PFSK-1 (cell line): Measurements from ENCODE around the gene ATRNL1.

Experiments
- FOXP2 ChIP-seq: optimal IDR thresholded peaks from 2 replicates; pipeline ENCODE3; 2011; ENCODE audit warnings: borderline replicate concordance, control low read depth, inconsistent platforms; ENCODE audit not compliant: insufficient read depth; ENCODE audit errors: extremely low read length, extremely low read depth
- POLR2AphosphoS5 ChIP-seq: IDR thresholded peaks from 2 replicates; pipeline ENCODE4 v1.6.1; 2012; ENCODE audit warnings: low read depth, mild to moderate bottlenecking, control low read depth, low read length, moderate library complexity
- SIN3A ChIP-seq: IDR thresholded peaks from 2 replicates; pipeline ENCODE4 v1.6.1; 2012; ENCODE audit warnings: mild to moderate bottlenecking, low read length, moderate library complexity, borderline replicate concordance; ENCODE audit not compliant: insufficient read depth
- TAF1 ChIP-seq: IDR thresholded peaks from 2 replicates; pipeline ENCODE4 v1.6.1; 2012; ENCODE audit warnings: low read length, control low read depth, borderline replicate concordance; ENCODE audit not compliant: insufficient read depth
- TF ChIP-seq, protein P1 (sequence below), 2 experiments: IDR thresholded peaks; 2 replicates each; pipeline versions ENCODE4 v1.6.1 to v1.8.0; 2011 to 2012; ENCODE audit warnings: low read depth in 2 of 2, low read length in 2 of 2, control low read depth in 1 of 2, inconsistent platforms in 1 of 2, mild to moderate bottlenecking in 1 of 2, moderate library complexity in 1 of 2; ENCODE audit not compliant: insufficient read depth in 1 of 2

The ATRNL1 gene

DNA sequence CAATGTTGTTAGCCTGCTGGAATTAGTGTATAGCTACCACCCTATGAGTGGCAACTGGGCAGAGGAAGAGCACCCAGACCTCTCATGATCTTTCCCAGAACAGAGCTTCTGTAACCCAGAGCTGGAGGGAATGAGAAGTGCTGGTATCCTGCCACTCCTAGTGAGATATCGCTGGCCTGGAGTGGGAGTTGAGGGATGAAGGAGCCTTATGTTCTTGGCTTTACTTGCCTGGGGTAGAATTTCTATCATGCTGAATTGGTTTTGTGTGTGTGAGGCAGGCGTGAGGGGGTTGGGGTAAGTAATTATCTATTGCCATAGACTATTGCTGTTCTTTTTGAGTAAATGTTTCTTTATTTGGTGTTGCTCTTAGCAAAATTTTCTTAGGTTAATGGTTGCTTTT is 146.6 kb downstream of the ATRNL1 start:
- TF ChIP-seq, protein P1, sequence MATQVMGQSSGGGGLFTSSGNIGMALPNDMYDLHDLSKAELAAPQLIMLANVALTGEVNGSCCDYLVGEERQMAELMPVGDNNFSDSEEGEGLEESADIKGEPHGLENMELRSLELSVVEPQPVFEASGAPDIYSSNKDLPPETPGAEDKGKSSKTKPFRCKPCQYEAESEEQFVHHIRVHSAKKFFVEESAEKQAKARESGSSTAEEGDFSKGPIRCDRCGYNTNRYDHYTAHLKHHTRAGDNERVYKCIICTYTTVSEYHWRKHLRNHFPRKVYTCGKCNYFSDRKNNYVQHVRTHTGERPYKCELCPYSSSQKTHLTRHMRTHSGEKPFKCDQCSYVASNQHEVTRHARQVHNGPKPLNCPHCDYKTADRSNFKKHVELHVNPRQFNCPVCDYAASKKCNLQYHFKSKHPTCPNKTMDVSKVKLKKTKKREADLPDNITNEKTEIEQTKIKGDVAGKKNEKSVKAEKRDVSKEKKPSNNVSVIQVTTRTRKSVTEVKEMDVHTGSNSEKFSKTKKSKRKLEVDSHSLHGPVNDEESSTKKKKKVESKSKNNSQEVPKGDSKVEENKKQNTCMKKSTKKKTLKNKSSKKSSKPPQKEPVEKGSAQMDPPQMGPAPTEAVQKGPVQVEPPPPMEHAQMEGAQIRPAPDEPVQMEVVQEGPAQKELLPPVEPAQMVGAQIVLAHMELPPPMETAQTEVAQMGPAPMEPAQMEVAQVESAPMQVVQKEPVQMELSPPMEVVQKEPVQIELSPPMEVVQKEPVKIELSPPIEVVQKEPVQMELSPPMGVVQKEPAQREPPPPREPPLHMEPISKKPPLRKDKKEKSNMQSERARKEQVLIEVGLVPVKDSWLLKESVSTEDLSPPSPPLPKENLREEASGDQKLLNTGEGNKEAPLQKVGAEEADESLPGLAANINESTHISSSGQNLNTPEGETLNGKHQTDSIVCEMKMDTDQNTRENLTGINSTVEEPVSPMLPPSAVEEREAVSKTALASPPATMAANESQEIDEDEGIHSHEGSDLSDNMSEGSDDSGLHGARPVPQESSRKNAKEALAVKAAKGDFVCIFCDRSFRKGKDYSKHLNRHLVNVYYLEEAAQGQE (IDR thresholded peaks at IDR 0.05; ENCODE audit: insufficient read depth in 1 of 2, low read depth in 2 of 2, low read length in 2 of 2), result no peak
- TF ChIP-seq FOXP2 (no peak), SIN3A (no peak), POLR2AphosphoS5 (no peak), TAF1 (no peak)

DNA sequence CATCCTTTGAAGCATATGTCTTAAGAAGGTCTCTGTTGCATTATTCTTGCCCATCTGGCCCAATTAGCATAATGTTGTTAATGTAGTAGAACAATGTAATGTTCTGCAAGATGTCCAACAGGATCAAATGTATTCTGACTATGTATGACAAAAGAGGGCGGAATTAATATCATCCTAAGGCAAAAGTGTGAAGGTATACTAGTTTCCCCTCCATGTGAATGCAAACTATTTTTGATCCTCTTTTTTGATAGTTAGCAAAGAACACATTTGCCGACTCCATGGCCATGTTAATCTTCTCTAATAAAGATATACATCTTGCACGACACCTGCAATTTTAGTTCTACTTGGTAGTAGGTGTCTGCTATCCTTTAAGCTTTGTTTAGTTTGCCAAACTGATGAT is 157.6 kb downstream of the ATRNL1 start:
- TF ChIP-seq, protein P1 (IDR thresholded peaks at IDR 0.05; ENCODE audit: insufficient read depth in 1 of 2, low read depth in 2 of 2, low read length in 2 of 2), result no peak
- no peak for TF ChIP-seq TAF1
- no peak for TF ChIP-seq SIN3A
- no peak for TF ChIP-seq FOXP2
- TF ChIP-seq POLR2AphosphoS5, result no peak

DNA sequence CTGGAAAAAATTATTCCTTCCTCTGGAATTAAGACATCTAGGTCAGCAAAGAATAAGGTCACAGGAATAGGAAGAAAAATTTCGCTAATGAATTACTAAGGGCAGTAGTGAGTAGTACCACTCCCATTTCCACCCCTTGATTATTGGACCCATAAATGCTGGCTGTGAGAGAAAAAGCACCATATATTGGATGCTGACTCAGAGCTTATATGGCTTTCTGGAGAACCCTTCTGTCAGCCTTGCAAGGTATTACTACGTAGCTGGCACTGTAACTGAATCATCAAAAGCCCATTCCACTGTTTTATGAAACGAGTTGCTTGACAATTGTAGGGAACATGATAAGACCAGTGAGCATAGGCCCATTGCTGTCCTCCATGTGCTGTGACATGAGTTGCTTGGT is 179.3 kb downstream of the ATRNL1 start:
- TF ChIP-seq POLR2AphosphoS5, result no peak
- TF ChIP-seq SIN3A, result no peak
- TF ChIP-seq, protein P1 (IDR thresholded peaks at IDR 0.05; ENCODE audit: insufficient read depth in 1 of 2, low read depth in 2 of 2, low read length in 2 of 2), result no peak
- no peak for TF ChIP-seq FOXP2
- TF ChIP-seq TAF1, result no peak

DNA sequence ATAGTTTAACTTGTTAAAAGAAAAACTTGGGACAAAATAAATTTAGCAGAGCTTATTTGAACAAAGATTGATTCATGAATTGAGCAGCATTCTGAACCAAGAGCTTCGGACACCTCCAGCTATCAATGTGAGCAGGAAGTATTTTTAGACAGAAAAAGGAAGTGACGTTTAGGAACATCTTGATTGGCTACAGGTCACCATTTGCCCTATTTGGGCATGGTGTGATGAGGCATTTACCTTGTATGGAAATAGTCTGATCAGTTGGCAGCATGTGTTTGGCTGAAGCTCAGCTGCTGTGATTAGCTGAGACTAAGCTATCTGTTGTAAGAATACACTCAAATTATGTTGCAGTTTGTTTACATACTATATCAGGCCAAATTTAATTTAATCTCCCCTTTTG is 185.1 kb downstream of the ATRNL1 start:
- TF ChIP-seq TAF1, result no peak
- TF ChIP-seq FOXP2, result no peak
- TF ChIP-seq SIN3A, result no peak
- TF ChIP-seq, protein P1 (IDR thresholded peaks at IDR 0.05; ENCODE audit: insufficient read depth in 1 of 2, low read depth in 2 of 2, low read length in 2 of 2), result no peak
- TF ChIP-seq POLR2AphosphoS5, result no peak

DNA sequence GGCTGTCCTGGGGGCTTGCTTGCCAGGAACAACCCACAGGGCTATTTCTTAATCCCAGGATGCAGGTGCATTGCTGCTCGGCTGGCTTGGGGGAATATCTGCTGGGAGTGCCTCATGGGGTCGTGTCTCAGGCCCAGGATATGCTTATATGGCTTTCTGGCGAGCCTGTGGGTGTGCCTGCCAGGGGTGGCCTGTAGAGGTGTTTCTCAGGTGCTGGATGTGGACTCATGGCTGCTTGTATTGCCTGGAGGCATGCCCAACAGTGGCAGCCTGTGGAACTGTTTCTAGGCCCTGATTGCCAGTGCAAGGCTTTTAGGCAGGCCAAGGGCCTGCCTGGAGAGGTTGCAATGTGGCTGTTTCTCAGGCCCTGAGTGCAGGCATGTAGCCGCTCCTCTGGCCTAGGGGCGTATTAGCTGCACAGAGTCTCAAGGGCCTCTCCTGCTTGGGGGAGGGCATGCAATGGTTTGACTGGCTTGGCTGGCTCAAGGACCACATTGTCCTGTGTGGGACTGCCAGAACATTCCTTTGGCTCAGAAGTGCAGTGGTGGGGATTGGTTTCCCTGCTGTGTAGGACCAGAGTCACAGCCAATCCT is 202.1 kb downstream of the ATRNL1 start:
- no peak for TF ChIP-seq TAF1
- no peak for TF ChIP-seq FOXP2
- no peak for TF ChIP-seq POLR2AphosphoS5
- TF ChIP-seq SIN3A, result no peak
- TF ChIP-seq, protein P1 (IDR thresholded peaks at IDR 0.05; ENCODE audit: insufficient read depth in 1 of 2, low read depth in 2 of 2, low read length in 2 of 2), result no peak
